Lung (tissue), 12 donors: ENCODE results near the gene DPYSL4. TPM values are rescaled to one million over a fixed set of nuclear protein-coding genes. Genes with fewer than 3 reads are reported as not detected.

Experiments
- ATAC-seq: fragments of 200-7000 bp; cut with Tn5 transposase; one replicate; pipeline ENCODE4 v1.9.1; 2020; ENCODE audit warnings: moderate number of reproducible peaks; ENCODE audit not compliant: insufficient read depth, low FRiP score
- DNase-seq, 3 donors: peaks; one replicate each; pipeline ENCODE4 v3.0.0-alpha.2; 2013 to 2017
- H3K27ac ChIP-seq, 2 donors: one replicate each; pipeline ENCODE4 v1.5.1; 2013; ENCODE audit warnings: mild to moderate bottlenecking in 2 of 2, moderate library complexity in 2 of 2, control low read depth in 1 of 2, inconsistent platforms in 1 of 2, low read depth in 1 of 2, low read length in 1 of 2
- H3K27me3 ChIP-seq, 3 donors: one replicate each; pipeline ENCODE4 v1.5.1; 2013; ENCODE audit warnings: low read length in 2 of 3; ENCODE audit not compliant: control insufficient read depth in 3 of 3, insufficient read depth in 3 of 3
- H3K36me3 ChIP-seq, 4 donors: one replicate each; pipeline ENCODE4 v1.5.1; 2013; ENCODE audit warnings: low read length in 4 of 4, mild to moderate bottlenecking in 1 of 4, moderate library complexity in 1 of 4; ENCODE audit not compliant: control insufficient read depth in 4 of 4, insufficient read depth in 4 of 4
- H3K4me1 ChIP-seq, 5 donors: one replicate each; pipeline ENCODE4 v1.5.1; 2013; ENCODE audit warnings: low read length in 5 of 5, mild to moderate bottlenecking in 2 of 5, moderate library complexity in 1 of 5; ENCODE audit not compliant: control insufficient read depth in 5 of 5, insufficient read depth in 5 of 5
- H3K4me3 ChIP-seq: one replicate; pipeline ENCODE4 v1.5.1; 2013; ENCODE audit warnings: mild to moderate bottlenecking, control low read depth, moderate library complexity
- H3K9ac ChIP-seq, 2 donors: one replicate each; pipeline ENCODE4 v1.5.1; 2013; ENCODE audit warnings: low read length in 2 of 2, control low read depth in 1 of 2; ENCODE audit not compliant: insufficient read depth in 1 of 2
- H3K9me3 ChIP-seq, 4 donors: one replicate each; pipeline ENCODE4 v1.5.1; 2013; ENCODE audit warnings: low read length in 3 of 4, mild to moderate bottlenecking in 1 of 4, moderate library complexity in 1 of 4; ENCODE audit not compliant: control insufficient read depth in 4 of 4, insufficient read depth in 3 of 4
- CTCF ChIP-seq: IDR thresholded peaks from 2 replicates; pipeline ENCODE4 v1.5.1; 2012; ENCODE audit warnings: mild to moderate bottlenecking; ENCODE audit errors: control extremely low read depth, extremely low read depth
- WGBS, 2 donors: extraction: QIAGEN DNeasy Blood & Tissue Kit; methylation state at CpG; one replicate each; pipeline ENCODE4 v1.1.7; 2013; 5-methylcytosine and 5-hydroxymethylcytosine counted together
- polyA plus RNA-seq, 2 donors: library from polyadenylated mRNA; stranded (reverse); fragments of 200-250 nt; gene quantifications; one replicate each; pipeline ENCODE4 v1.2.1, GENCODE V29; 2013
- total RNA-seq, 2 donors: library from RNA; depleted of rRNA in 1 of 2; stranded (reverse); fragments of >200 nt in 1 of 2; gene quantifications; one replicate each; pipeline ENCODE4 v1.2.1, GENCODE V29; 2014 to 2021
- donor health status: control.
- donor health status: control.
- donor health status: Bipolar disorder and iron deficiency.
- donor health status: healthy.
- donor health status: DM: yes; HTN: yes; CAD: no.

The DPYSL4 gene
- total and polyA plus RNA-seq, 4 donors, result 0.33 to 1.5 (median 1.3) TPM

- Histone ChIP-seq H3K27me3 (peaks cover 0 to under 1% (median 0%) of the 10 kb centered on the region in 3 donors), H3K4me3 (no peak overlapping the region), H3K27ac (no peak overlapping the region), H3K9me3 (peaks cover 0 to 4% (median 0%) of the 10 kb centered on the region in 4 donors), H3K36me3 (no peaks in the 10 kb centered on the region), H3K4me1 (no peaks in the 10 kb centered on the region), H3K9ac (no peak overlapping the region)
- 39 to 49% methylated on average over 3 of the region's 3 CpGs for WGBS, 2 donors
- no peak for TF ChIP-seq CTCF
- DNase-seq (no peak), ATAC-seq (no peak)
Observed at GRCh38 chr10:132151951-132152505, 34.7 kb upstream of the DPYSL4 start.

- Histone ChIP-seq H3K4me3 (no peak overlapping the region), H3K36me3 (no peaks in the 10 kb centered on the region), H3K9ac (no peak overlapping the region), H3K4me1 (no peaks in the 10 kb centered on the region), H3K27me3 (no peaks in the 10 kb centered on the region), H3K27ac (no peak overlapping the region), H3K9me3 (peaks cover 0 to 4% (median 0%) of the 10 kb centered on the region in 4 donors)
- ATAC-seq (no peak), DNase-seq (no peak)
- WGBS, 2 donors, result 73 to 81% methylated on average over 13 of the region's 13 CpGs
- no peak for TF ChIP-seq CTCF
Observed at GRCh38 chr10:132152896-132153580, 33.7 kb upstream of the DPYSL4 start.

- H3K27ac ChIP-seq, result no peak overlapping the region
- H3K4me3 ChIP-seq, result no peak overlapping the region
- peaks cover 0 to 4% (median 0%) of the 10 kb centered on the region in 4 donors for H3K9me3 ChIP-seq
- no peak for ATAC-seq
- no peaks in the 10 kb centered on the region for H3K36me3 ChIP-seq
- no peak for TF ChIP-seq CTCF
- no peak overlapping the region for H3K9ac ChIP-seq
- 87 to 93% methylated on average over 19 of the region's 19 CpGs for WGBS, 2 donors
- no peaks in the 10 kb centered on the region for H3K4me1 ChIP-seq
- H3K27me3 ChIP-seq, result no peaks in the 10 kb centered on the region
- no peak for DNase-seq
Observed at GRCh38 chr10:132153616-132154217, 33.0 kb upstream of the DPYSL4 start.
